ENCODE measurements around the gene HOXD3.

The HOXD3 gene

GRCh38 chr2:176181551-176181950, 24.4 kb downstream of the HOXD3 start:
- in situ Hi-C loops (cut with MboI; ENCODE audit: low pct_unique_long_range_greater_than_20kb, low sequenced_read_pairs, unreplicated experiment), result no loop called here
- TF ChIP-seq, protein P1, sequence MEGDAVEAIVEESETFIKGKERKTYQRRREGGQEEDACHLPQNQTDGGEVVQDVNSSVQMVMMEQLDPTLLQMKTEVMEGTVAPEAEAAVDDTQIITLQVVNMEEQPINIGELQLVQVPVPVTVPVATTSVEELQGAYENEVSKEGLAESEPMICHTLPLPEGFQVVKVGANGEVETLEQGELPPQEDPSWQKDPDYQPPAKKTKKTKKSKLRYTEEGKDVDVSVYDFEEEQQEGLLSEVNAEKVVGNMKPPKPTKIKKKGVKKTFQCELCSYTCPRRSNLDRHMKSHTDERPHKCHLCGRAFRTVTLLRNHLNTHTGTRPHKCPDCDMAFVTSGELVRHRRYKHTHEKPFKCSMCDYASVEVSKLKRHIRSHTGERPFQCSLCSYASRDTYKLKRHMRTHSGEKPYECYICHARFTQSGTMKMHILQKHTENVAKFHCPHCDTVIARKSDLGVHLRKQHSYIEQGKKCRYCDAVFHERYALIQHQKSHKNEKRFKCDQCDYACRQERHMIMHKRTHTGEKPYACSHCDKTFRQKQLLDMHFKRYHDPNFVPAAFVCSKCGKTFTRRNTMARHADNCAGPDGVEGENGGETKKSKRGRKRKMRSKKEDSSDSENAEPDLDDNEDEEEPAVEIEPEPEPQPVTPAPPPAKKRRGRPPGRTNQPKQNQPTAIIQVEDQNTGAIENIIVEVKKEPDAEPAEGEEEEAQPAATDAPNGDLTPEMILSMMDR (IDR thresholded peaks at IDR 0.05; ENCODE audit: extremely low read depth, insufficient read depth, missing control alignments), result no peak

GRCh38 chr2:176182671-176183070, 25.6 kb downstream of the HOXD3 start:
- in situ Hi-C loops (cut with MboI; ENCODE audit: low pct_unique_long_range_greater_than_20kb, low sequenced_read_pairs, unreplicated experiment), result no loop called here
- DNase-seq (ENCODE audit: low spot score), result no peak
- TF ChIP-seq, protein P1 (IDR thresholded peaks at IDR 0.05; ENCODE audit: extremely low read depth, insufficient read depth, missing control alignments), result no peak

More at GRCh38 chr2:176181551-176181950, 24.4 kb downstream of the HOXD3 start:
- DNase-seq (ENCODE audit: low spot score), result no peak

DNA sequence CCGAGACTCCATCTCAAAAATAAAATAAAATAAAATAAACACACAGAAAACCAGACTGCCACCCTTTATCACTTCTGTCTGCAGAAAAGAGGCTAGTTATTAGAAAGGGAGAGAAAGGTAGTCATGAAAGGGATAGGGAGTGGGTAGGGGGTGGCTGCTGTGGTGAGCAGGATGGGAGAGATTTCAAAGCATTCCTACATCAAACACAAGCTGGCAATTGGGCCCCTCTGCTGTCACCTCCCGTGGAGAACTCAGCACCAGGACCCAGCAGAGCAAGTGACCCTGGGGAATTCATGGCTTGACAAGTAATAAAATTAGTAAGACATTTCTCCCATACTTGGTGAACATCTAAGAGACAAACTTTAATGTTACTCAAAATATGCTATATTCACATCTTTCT, 27.6 kb downstream of the HOXD3 start:
- no peak for DNase-seq (ENCODE audit: low spot score)
- in situ Hi-C loops (cut with MboI; ENCODE audit: low pct_unique_long_range_greater_than_20kb, low sequenced_read_pairs, unreplicated experiment), result no loop called here
- TF ChIP-seq, protein P1 (IDR thresholded peaks at IDR 0.05; ENCODE audit: extremely low read depth, insufficient read depth, missing control alignments), result no peak

GRCh38 chr2:176186024-176186423, 28.9 kb downstream of the HOXD3 start:
- in situ Hi-C loops (cut with MboI; ENCODE audit: low pct_unique_long_range_greater_than_20kb, low sequenced_read_pairs, unreplicated experiment), result no loop called here
- TF ChIP-seq, protein P1 (IDR thresholded peaks at IDR 0.05; ENCODE audit: extremely low read depth, insufficient read depth, missing control alignments), result no peak
- DNase-seq (ENCODE audit: low spot score), result no peak

DNA sequence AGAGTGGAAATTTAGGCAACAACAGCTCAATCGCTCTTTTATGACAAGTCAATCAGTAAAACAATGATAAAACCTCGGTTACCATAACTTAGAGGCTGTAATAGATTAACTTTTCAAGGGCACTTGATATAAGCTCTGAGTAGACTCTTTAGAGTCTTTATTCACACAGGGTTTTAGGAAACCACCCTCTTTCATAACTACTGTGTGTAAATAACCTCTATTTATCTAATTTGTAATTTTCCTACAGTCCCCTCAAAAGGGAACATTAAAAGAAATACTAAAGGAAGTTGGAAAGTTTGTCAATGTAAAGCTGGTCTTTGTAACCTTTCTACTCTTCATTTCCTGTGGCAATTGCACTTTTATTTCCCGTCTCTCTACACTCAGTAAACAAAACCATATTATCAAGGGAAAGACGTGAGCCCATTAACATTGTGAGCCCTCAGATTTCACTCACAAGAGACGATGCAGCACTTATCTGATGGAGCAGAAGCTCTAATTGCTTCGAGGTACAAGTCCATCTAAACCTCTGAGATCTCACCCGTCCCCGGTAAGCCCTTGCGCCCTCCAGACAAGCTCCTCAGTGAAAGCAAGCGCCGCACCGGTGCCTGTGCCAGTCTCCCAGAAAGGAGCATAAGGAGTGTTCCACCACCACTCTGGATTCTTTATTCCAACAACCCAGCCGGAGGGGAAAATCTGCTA, 30.2 kb downstream of the HOXD3 start:
- TF ChIP-seq, protein P1 (IDR thresholded peaks at IDR 0.05; ENCODE audit: extremely low read depth, insufficient read depth, missing control alignments), result no peak
- in situ Hi-C loops (cut with MboI; ENCODE audit: low pct_unique_long_range_greater_than_20kb, low sequenced_read_pairs, unreplicated experiment), result no loop called here
- no peak for DNase-seq (ENCODE audit: low spot score)

DNA sequence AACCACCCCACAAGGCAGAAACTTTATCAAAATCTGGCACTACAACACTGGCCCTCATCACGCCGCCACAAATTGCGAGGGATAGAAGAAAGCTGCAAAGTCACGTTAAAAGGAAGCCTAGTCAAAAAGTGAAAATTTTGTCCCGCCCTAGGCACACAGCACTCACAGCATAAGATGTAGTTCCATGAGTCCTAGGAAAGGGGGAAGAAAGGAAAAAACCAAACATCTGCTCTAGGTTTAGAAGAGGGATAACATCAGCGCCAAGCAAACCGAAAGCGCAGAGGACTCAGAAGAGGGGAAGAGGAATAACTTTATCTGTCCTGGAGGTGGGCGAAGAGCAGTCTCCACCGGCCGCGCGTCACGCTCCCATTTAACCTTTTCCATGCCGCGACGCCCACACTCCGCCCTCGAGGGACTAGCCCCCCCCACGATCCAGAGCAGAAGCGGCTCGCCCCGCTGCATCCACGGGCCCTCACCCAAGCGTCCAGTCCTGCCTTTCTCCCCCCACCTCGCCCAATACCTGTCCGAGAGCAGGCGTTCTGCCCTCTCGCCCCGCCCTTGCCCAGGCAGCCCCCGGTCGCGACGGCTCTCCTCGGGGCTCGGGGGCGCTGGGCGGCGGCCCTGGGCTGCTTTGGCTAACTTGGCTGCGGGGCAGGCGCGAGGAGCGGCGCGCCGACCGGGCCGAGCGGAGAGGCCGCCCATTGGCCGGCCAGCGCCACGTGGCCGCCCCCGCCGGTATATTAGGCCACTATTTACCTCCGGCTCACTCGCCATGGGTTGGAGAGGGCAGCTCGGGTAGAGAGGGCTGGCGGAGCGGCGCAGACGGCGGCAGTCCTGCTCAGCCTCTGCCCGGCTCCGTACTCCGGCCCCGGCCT, 31.0 kb downstream of the HOXD3 start, which contains the start of gene HOXD1:
Gene HOXD1 (plus strand): TSS at position 770 of the 875 bp plus-strand sequence. CDS start 134 bp downstream, outside the sequence.
- TF ChIP-seq, protein P1 (IDR thresholded peaks at IDR 0.05; ENCODE audit: extremely low read depth, insufficient read depth, missing control alignments), result no peak
- in situ Hi-C loops (cut with MboI; ENCODE audit: low pct_unique_long_range_greater_than_20kb, low sequenced_read_pairs, unreplicated experiment), result no loop called here
- DNase-seq (ENCODE audit: low spot score), result peak; percentile 54

All from GM13977 (cell line).